Measurements from ENCODE around the gene GPAT3. TPM values are rescaled to one million over a fixed set of nuclear protein-coding genes. Genes with fewer than 3 reads are reported as not detected.
"Not testable (repeated sequence)": the region's sequence is repeated elsewhere in the genome, so short reads cannot be mapped to it uniquely, and the experiment has no call there.

The GPAT3 gene
- 11.8 TPM for polyA plus RNA-seq (ENCODE audit: insufficient read length)

DNA sequence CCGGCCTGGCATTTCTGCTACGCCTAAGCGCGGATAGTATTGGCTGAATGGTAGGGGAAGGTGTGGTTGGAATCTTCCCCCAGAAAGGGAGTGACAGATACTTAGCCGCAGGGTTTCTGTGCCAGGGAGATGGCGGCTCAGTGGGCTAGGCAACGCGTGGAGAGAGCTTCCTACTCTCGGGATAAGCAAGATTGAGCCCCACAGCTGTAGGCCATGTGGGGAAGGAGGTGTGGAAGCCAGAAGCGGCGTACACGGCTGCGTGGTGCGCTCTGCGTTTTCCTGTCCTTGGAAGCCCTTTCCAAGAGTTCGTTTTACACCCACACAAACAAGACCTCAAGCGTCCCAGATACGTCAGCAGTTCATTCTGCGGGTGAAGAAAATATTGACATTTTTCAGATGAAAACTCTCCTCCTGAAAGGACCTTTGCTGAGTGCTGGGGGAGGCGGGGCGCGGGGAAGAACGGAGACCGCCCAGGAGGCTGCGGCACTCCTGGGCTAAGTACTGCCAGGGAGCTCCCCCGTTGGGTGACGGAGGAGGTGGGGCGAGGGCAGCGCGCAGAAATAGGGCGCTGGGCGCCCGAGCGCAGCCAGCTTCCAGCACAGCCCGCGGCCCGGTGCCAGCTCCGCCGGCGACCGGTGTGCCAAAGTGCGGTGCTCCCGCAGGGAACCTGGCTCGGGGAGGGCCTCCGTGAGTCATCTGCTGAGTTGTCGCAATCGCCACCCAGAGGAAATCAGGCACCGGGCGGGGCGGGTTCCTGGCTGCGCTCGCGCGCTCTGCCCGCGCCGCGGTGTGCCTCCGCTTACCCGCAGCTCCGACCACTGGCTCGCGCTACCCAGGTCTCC is at the start of gene GPAT3:
Gene GPAT3 (plus strand): TSS at position 589 of the 842 bp plus-strand sequence. CDS start 515 bp downstream, outside the sequence.
- DNase-seq (ENCODE audit: low read depth): no peak

DNA sequence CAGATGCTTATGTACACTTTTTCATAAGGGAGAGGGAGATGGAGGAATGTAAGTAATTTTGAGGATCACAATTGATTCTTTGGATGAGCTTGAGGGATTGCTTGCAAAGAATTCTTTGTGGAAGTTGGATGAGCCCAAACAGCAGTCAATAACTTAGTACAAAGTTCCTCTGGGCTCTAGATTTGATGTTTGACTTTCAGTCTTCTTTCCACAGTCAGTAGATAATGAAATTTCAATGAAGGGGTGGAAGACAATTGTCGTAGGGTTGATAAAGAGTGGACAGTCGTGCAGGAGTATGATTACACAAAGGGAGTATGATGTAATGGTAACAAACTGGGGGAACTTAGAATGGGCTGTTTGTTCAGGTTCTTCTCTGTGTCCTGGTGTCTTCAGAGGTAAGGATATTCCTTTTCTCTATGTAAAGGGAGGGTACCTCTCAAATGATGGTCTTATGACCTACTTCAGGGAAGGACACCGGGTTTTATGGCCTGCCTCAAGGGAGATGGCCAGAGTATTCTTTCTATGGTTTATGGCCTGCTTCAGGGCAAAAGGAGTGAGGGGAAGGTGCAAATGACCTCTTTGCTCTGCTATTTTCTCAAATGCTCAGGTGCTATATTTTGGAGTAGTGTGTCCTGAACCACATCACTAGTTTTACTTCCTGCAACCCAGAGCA is 49.3 kb upstream of the GPAT3 start:
- DNase-seq (ENCODE audit: low read depth): no peak

DNA sequence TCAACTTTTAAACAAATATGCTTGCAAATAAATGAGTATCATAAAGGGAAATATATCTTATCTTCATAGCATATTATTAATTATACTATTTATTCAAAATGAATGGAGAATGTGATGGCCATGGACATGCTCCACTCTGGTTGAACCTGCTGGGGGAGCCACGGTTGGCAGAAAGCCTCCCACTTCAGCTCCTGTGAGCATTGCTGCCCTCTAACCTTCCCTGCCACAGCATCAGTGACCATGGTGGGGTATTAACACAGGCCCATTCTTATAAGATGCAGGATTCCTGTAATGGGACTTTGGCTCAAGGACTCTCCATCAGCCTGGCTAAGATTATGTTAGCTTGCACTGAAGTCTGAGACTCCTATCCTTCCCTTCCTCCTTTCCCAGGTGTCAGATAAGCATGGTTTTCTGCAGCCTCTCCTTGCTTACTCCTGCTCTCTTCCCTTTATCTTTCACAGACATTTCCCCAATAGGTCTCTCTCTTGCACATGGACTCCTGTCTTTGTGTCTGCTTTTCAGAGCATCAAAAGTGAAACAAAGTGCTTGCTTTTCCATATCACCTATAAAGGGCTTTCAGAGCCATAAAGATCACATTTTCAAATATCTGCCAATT is 46.1 kb upstream of the GPAT3 start:
- no peak for DNase-seq (ENCODE audit: low read depth)

DNA sequence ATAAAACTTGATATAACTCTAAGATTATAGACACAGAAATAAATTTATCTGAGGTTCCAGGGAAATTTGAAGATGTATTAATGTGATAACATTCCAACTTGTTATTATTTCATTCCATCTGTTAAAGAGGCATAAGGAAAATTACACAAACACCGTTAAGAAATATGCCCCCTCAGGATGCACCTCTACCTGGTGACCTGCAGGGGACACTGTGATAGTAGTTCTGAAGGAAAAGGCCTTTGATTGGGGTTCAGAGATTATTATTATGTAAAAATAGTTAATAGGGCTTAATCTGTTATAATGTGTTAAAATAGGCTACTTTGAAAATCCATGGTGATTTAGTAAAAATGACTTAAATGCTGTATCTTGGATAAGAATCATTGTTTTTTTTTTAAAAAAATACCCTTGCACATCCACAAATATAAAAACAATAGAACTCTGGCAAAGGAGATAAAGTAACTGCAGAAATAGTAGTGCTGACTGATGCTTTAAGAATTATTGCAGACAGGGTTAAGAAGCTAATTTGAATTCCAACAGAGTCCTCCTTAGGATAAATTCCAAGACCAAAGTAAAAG is 44.9 kb upstream of the GPAT3 start:
- DNase-seq (ENCODE audit: low read depth): no peak

DNA sequence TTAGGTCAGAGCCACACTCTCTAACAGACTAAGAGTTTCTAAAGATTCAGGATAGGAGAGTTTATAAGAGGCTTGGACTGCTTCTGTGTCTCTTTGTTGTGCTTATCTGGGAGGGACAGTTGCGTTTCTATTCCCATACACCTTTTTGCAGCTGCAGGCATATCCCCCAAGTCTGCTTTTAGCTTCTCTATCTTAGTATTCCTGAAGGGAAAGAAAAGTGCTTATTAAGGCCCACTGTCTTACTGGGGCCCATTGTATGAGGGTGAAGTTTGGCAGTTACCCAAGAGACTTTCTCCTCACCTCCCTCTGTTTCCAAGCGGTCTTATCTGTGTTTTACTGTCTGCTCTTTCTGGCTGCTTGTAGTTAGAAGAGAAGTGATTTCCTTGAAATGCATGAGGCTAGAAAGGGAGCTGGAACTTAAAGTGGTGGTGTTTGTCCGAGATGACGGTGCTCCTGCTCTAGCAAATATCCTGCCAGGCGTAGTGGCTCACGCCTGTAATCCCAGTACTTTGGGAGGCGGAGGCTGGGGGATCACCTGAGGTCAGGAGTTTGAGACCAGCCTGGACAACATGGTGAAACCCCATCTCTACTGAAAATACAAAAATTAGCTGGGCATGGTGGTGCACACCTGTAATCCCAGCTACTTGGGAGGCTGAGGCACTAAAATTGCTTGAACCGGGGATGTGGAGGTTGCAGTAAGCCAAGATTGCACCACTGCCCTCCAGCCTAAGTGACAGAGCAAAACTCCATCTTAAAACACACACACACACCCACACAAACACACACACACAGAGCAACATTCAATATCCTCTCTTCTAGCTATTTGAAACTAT is 39.6 kb upstream of the GPAT3 start:
- DNase-seq (ENCODE audit: low read depth): not testable (repeated sequence)

DNA sequence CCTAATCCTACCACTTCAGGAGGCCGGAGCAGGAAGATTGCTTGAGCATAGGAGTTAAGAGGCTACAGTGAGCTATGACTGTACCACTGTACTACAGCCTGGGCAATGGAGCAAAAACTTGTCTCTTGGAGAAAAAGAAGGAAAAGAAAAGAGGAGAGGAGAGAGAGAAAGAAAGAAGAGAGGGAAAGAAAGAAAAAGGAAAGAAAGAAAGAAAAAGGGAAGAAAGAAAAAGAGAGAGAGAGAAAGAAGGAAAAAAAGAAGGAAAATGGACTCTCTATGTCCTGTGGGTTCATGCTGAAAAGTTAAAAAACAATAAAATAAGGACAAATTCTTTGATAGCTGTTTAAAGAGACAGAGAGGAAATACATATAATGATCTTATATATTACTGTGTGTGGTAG is 37.7 kb upstream of the GPAT3 start:
- DNase-seq (ENCODE audit: low read depth): no peak

DNA sequence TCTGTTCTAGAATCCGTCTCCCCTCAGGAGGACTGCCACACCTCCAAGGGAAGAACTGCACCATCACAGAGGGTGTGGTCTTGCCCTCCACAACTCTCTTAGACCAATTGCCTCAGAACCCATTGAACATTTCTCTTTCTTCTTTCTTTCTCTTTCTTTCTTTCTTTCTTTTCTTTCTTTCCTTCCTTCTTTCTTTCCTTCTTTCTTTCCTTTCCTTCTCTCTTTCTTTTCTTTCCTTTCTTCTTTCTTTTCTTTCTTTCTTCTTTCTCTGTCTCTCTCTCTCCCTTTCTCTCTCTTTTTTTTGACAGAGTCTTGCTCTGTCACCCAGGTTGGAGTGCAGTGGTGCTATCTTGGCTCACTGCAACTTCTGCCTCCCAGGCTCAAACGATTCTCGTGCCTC is 34.2 kb upstream of the GPAT3 start:
- DNase-seq (ENCODE audit: low read depth): not testable (repeated sequence)

DNA sequence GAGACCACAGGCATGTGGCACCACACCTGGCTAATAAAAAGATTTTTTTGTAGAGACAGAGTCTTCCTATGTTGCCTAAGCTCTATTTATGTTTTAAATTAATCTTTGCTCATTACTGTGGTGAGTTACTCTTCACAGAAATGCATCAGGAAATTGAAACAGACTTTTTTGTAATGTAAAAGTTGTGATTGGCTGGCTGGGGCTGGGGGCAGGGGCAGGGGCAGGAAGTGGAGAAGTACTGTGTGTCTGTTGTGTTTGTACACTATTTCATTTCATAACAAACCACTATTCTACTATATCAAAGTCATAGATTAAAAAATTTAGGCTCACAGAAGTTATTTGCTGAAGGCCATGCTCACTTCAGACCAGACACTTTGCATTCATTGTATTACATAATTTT is 31.9 kb upstream of the GPAT3 start:
- no peak for DNase-seq (ENCODE audit: low read depth)

DNA sequence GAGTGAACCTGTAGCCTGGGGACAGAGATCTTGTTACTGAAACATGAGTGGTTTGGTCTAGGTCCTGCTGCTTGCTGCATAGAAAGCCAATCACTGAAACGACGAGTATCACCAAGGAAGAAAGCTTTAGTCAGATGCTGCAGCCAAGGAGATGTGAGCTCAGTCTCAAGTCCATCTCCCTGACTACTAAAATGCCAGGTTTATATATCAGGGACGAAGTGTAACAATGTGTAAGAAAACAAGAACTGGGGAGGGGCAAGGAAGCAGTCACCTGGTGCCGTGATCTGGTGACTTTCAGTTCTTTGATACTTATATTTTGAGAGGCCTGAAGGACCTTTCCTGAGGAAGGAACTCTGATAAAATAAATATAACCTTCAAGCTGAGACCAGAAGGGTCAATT is 31.4 kb upstream of the GPAT3 start:
- DNase-seq (ENCODE audit: low read depth): no peak

DNA sequence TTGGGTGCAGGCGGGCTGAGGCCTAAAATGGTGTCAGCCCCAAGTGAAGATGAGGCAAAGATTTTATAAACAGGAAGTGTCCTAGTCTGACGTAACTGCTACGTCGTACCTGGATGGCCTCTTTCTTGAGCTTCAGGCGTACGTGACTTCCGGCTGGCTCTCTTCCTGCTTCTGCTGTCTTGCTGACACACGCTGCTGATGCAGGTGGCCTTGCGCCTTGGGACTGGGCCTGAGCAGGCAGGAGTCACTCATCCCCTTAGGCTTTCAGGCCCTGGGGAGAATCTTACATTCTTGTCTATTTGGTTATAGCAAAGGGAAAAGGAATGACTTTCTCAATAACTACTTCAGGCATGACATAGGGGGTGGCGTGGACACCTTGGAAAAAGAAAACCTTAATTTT is 30.9 kb upstream of the GPAT3 start:
- no peak for DNase-seq (ENCODE audit: low read depth)

DNA sequence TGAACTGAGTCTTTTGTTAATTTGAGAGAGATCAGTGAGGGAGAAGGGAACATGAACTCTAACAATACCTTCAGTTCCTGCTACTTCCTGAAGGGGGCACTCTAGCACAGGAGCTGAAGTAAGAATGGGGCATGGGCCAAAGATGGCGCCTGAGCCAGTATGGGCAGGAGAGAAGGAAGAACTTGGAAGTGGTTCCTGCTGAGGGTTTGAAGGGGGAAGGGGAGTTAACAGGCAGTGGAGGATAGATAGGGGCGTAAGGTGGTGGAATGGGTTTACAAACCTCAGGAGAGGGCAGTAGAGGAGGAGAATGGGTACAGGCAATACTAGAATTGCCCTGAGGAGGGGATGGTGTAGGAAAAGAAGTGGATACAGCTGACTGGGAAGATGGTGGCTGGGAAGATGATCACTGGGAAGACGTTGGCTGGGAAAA is 26.7 kb upstream of the GPAT3 start:
- not testable (repeated sequence) for DNase-seq (ENCODE audit: low read depth)

DNA sequence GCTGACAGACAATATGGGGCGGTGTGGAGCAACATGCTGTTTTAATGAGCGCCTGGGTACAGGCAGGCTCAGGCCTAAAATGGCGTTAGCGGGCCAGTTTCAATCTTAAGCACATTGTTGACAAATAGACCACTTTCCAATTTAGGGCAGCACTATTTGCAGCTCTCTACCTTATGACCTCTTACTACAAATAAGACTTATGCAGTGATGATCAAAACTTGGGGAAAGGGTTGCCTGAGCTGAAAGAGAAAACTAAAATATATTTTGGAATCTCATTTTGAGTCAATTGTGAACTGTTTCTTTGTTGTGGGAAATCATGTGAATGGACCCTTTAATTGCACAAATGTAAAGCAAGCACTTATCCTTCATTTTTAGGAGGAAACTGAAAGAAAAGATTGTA is 25.5 kb upstream of the GPAT3 start:
- DNase-seq (ENCODE audit: low read depth): no peak

DNA sequence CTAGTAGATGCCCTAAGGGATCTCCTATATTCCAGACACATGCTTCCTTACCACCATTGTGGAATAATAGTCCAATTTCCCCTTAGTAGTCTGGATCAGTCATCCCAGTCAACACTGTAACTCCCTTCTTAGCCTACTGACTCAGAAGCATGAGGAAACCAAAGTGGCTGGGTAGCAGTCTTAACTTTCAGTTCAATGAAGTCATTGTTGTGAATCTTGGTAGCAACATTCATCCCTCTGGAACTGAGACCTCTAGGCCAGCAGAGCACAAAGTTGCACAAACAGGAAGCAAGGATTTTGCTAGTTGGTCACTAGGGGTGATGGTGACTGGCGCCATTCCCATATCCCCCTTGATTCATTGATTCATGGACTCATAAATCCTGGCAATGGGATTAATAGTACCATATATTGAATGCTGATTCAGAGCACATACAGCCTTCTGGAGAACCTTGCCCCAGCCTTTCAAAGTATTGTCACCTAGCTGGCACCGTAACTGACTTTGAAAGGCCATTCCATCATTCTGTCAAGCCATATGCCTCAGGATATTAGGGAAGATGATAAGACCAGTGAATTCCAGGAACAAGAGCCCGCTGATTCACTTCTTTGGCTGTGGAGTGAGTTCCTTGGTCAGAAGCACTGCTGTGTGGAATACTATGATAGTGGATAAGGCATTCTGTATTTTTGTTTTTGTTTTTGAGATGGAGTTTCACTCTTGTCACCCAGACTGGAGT is 19.7 kb upstream of the GPAT3 start:
- no peak for DNase-seq (ENCODE audit: low read depth)

DNA sequence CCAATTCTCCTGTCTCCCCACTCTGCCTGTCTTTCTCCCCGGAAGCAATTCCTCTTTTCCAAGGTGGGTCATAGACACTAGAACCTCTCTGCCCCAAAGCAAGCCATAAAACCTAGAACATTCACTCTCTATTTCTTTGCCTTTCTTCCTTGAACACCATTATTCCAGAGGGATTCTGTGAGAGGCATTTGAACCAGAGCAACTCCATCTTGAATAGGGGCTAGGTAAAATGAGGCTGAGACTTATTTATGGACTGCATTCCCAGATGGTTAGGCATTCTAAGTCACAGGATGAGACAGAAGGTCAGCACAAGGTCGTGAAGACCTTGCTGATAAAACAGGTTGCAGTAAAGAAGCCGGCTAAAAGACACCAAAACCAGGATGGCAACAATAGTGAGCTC is 13.7 kb upstream of the GPAT3 start:
- no peak for DNase-seq (ENCODE audit: low read depth)

DNA sequence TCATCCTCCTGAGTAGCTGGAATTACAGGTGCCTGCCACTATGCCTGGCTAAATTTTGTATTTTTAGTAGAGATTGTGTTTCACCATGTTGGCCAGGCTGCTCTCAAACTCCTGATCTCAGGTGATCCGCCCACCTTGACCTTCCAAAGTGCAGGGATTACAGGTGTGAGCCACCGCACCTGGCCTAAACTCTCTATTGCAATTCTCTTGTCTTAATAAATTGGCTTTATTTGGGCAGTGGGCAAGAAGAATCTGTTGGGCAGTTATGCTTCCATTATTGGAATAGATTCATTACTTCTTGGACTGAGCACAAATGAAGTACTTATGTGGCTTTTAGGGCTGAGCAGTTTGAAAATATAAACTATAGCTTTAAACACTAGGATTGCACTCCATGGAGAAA is 8.2 kb upstream of the GPAT3 start:
- no peak for DNase-seq (ENCODE audit: low read depth)

DNA sequence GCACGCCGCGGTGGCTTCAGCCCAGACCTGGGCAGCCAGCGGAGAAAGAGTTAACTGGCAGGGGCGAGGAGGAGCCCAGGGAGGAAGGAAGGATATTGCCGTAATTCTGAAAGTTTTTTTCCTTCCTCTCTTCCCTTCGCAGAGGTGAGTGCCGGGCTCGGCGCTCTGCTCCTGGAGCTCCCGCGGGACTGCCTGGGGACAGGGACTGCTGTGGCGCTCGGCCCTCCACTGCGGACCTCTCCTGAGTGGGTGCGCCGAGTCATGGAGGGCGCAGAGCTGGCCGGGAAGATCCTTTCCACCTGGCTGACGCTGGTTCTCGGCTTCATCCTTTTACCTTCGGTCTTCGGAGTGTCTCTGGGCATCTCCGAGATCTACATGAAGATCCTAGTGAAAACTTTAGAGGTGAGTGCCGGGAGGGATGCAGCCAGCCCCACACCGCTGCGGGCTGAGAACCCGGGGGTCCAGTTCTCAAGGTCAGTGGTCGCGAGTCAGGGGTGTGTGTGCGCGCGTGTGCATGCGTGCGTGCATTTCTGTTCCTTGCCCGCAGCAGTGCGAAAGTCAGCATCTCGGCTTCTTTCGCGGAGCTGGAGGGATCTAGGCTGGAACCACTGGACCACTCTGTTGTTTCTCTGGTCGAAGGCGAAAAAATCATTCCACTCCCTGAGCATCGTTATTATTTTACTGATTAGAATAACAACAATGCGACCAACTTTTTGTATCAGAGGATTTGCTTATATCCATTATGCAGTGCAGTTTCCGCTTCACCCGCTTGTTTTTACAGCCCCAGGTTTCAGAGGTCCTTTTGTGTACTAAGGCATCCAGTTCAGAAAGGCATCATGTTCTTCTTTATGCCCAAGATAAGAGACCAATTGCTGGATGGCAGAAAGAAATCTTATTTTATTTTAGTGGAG is 709 bp downstream of the GPAT3 start:
- no peak for DNase-seq (ENCODE audit: low read depth)

DNA sequence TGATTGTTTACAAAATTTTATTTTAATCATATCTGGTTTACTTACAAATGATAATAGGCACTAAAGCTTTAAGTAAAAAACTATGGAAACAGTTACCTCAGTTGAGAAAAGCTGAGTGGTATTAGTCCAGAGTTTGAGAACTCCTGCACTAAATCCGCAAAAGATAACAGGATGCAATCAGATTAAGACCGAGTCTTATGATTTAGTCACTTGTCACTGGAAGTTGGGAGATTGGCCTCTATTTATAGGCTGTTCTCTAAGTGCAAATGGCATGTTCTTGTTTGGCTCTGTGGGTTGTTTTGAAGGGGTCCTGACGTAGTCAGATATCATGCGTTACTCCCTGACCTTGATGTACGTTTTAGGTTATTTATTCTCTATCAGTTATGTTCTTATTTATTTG is 6.3 kb downstream of the GPAT3 start:
- no peak for DNase-seq (ENCODE audit: low read depth)

DNA sequence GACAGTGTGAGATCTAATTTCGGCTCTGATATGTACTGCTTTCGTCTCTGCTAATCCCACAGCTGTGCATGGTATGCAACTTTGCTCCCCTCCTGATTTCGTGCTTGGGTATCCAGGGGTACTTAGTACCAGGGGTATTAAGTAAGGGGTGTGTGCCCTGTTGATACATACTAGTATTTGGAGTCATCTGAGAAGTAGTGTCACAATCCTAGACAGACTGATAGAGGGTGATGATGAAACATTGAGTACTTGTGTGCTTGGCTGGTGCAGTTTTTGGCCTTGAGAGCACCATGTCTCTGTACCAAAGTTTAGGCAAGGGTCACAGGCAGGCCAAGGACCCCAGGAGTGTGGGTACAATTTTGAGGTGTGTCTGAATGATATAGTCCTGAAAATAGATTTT is 10.9 kb downstream of the GPAT3 start:
- no peak for DNase-seq (ENCODE audit: low read depth)

DNA sequence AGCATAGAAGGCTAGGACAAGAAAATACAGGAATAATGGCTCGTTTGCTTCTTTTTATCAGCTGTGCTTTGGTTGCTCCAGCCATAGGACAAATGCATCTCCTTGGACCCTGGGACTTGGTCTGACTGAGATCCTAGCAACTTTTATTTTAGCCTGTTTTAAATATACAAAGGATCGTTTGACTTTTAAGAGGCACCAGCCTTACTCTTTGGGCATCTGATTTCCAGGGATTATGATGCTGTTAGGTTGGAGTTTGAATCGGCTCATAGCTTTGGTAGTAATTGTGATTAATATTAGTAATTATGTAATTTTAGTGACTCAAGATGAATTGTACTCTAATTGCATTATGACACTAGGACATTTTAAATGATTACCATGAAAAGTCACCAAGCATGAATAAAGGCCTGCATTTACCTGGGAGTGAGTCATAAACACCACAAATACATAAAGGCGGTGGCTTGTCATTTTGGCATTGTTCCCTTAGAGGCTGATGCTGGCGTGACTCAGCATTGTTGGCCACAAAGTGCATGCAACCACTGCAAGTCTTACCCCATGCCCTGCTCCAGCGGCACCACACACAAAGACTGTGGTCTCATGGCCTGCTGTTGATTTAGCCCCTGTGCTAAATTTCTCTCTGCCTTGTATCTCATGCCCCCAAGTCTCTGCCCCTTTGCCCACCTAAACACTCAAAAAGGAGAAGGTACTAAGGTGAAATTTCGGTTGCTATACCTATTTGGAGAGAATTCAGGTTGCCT is 12.4 kb downstream of the GPAT3 start:
- DNase-seq (ENCODE audit: low read depth): no peak

All from forelimb muscle (tissue), 1 donor.